Fibroblast of lung (primary cell): ENCODE measurements around the gene FAM174B. TPM values are rescaled to one million over a fixed set of nuclear protein-coding genes. Genes with fewer than 3 reads are reported as not detected.

ENCODE experiments used
- DNase-seq, 2 donors: peaks; one replicate each; pipeline versions ENCODE4 v3.0.0 to v3.0.0-alpha.2; 2010; ENCODE audit warnings: low read depth in 2 of 2
- H2AFZ ChIP-seq: 2 replicates; pipeline ENCODE4 v1.5.1; 2012; ENCODE audit warnings: low read length, control low read depth, inconsistent platforms
- H3K27ac ChIP-seq: 2 replicates; pipeline ENCODE4 v1.5.1; 2011; ENCODE audit warnings: low read length, control low read depth; ENCODE audit not compliant: insufficient read depth
- H3K27me3 ChIP-seq: 2 replicates; pipeline ENCODE4 v1.5.1; 2011; ENCODE audit warnings: mild to moderate bottlenecking, low read length; ENCODE audit not compliant: control insufficient read depth, insufficient read depth
- H3K36me3 ChIP-seq: 2 replicates; pipeline ENCODE4 v1.5.1; 2011; ENCODE audit warnings: low read length; ENCODE audit not compliant: control insufficient read depth, insufficient read depth
- H3K4me1 ChIP-seq: 2 replicates; pipeline ENCODE4 v1.5.1; 2011; ENCODE audit warnings: low read length; ENCODE audit not compliant: control insufficient read depth, insufficient read depth; ENCODE audit errors: extremely low read depth
- H3K4me2 ChIP-seq: 2 replicates; pipeline ENCODE4 v1.5.1; 2011; ENCODE audit warnings: low read length, control low read depth; ENCODE audit not compliant: insufficient read depth; ENCODE audit errors: extremely low read depth
- H3K4me3 ChIP-seq, 4 experiments: fragments of 200-600 bp in 1 of 4; sonication (generic) in 1 of 4; replicated peaks in 1 of 4; 2 replicates each; pipeline ENCODE4 v1.5.1; 2011 to 2016; ENCODE audit warnings: low read length in 4 of 4, low read depth in 3 of 4, mild to moderate bottlenecking in 3 of 4, control low read depth in 2 of 4, inconsistent platforms in 1 of 4, mixed read lengths in 1 of 4; ENCODE audit not compliant: insufficient read depth in 1 of 4; ENCODE audit errors: control extremely low read depth in 1 of 4
- H3K79me2 ChIP-seq: 2 replicates; pipeline ENCODE4 v1.5.1; 2012; ENCODE audit warnings: mild to moderate bottlenecking, low read length, inconsistent platforms; ENCODE audit not compliant: control insufficient read depth, insufficient read depth
- H3K9ac ChIP-seq: 2 replicates; pipeline ENCODE4 v1.5.1; 2011; ENCODE audit warnings: mild to moderate bottlenecking, low read length, control low read depth; ENCODE audit not compliant: insufficient read depth
- H3K9me3 ChIP-seq: 2 replicates; pipeline ENCODE4 v1.5.1; 2012; ENCODE audit warnings: low read depth, low read length; ENCODE audit not compliant: control insufficient read depth, insufficient read depth
- H4K20me1 ChIP-seq: 2 replicates; pipeline ENCODE4 v1.5.1; 2011; ENCODE audit warnings: low read length; ENCODE audit not compliant: control insufficient read depth, insufficient read depth; ENCODE audit errors: extremely low read depth
- CTCF ChIP-seq, 2 donors: IDR thresholded peaks in 1 of 2; conservative IDR thresholded peaks in 1 of 2; 1 replicate in 1 of 2; 2 replicates in 1 of 2; pipeline ENCODE4 v1.5.1; 2011 to 2012; ENCODE audit warnings: low read length in 2 of 2, control low read depth in 1 of 2, inconsistent platforms in 1 of 2, low read depth in 1 of 2, mild to moderate bottlenecking in 1 of 2
- EZH2 ChIP-seq: IDR thresholded peaks from 2 replicates; pipeline ENCODE4 v1.5.1; 2012; ENCODE audit warnings: low read length, control low read depth, mild to moderate bottlenecking; ENCODE audit errors: missing control alignments
- polyA plus RNA-seq, 2 donors: library from polyadenylated mRNA; depleted of rRNA in 1 of 2; stranded (reverse) in 1 of 2; unstranded in 1 of 2; fragments of >200 nt; gene quantifications; 2 replicates each; pipeline ENCODE4 v1.2.1, GENCODE V29; 2011 to 2012; ENCODE audit warnings: missing spikeins in 1 of 2
- total RNA-seq: library from RNA; depleted of rRNA; stranded (reverse); fragments of >200 nt; gene quantifications from 2 replicates; pipeline ENCODE4 v1.2.1, GENCODE V29; 2014

FAM174B gene
- total and polyA plus RNA-seq, 2 donors (not counting 1 experiment from before 2014, with no cell fraction given) = 0.87 to 2.8 TPM

- Histone ChIP-seq H3K9me3 (no peaks in the 10 kb centered on the region), H3K27me3 (no peaks in the 10 kb centered on the region), H3K79me2 (no peaks in the 10 kb centered on the region), H4K20me1 (no peaks in the 10 kb centered on the region), H3K4me1 (no peaks in the 10 kb centered on the region), H3K9ac (no peak overlapping the region), H3K4me3 (no peak overlapping the region), H3K36me3 (no peaks in the 10 kb centered on the region), H3K4me2 (no peak overlapping the region), H3K27ac (no peak overlapping the region), H2AFZ (no peak overlapping the region)
- DNase-seq = no peak
- TF ChIP-seq CTCF (conservative IDR thresholded peaks at IDR 0.05 in 1 of 2, IDR thresholded peaks at IDR 0.05 in 1 of 2; ENCODE audit: low read depth in 1 of 2, low read length in 2 of 2) (no peak), EZH2 (no peak)
Measured at GRCh38 chr15:92586966-92587365, 68.6 kb downstream of the FAM174B start.

DNA sequence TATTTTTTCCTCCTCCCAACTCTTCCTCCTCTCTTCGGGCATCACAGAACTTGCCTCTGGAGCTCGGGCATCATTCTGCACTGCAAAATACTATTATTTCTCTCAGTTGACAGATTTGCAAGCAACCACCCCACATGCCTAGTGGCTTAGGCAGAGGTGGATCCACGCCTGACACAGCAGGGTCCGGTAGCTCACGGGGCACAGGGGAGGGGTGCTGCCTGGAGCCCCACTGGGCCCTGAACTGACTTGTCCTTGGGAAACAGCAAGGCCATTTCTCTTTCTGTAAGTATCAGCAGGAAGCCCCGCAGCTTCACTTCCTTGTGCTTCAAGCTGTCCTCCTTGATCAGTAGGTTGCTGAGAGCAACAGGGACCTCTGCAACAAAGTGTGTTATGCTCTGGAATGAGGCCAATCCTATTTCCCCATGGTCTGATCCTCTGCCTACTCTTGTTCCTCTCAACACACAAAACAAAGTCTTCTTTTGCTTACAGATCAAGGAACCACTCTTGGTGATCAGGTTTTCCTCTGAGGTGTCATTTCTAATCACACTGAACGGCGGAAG is 69.1 kb downstream of the FAM174B start:
- Histone ChIP-seq H3K27me3 (no peaks in the 10 kb centered on the region), H3K4me3 (no peak overlapping the region), H3K4me1 (no peaks in the 10 kb centered on the region), H2AFZ (no peak overlapping the region), H3K4me2 (no peak overlapping the region), H3K9ac (no peak overlapping the region), H4K20me1 (no peaks in the 10 kb centered on the region), H3K27ac (no peak overlapping the region), H3K9me3 (no peaks in the 10 kb centered on the region), H3K79me2 (no peaks in the 10 kb centered on the region), H3K36me3 (no peaks in the 10 kb centered on the region)
- TF ChIP-seq CTCF (conservative IDR thresholded peaks at IDR 0.05 in 1 of 2, IDR thresholded peaks at IDR 0.05 in 1 of 2; ENCODE audit: low read depth in 1 of 2, low read length in 2 of 2) (no peak), EZH2 (no peak)
- DNase-seq = no peak

DNA sequence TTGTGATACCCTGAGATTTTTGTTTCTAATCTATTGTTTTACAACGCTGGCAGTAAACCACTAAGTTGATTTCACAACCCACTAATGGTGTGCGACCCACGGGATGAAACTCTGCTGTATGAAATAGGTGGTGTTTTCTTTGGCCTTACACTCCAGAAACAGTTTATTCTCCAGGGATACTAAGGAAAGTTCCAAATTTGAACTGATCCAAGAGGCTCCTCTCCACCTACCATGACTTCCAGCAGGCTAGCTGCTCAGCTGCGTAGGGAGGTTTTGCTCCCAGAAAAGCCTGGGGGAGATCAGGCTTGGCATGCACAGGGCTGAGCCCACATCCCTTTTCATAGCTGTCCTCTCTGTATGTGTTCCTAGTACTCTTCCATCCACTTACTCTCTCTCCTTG is 71.5 kb downstream of the FAM174B start:
- no peak overlapping the region for H3K4me2 ChIP-seq
- H3K36me3 ChIP-seq = no peaks in the 10 kb centered on the region
- no peaks in the 10 kb centered on the region for H3K27me3 ChIP-seq
- no peaks in the 10 kb centered on the region for H3K9me3 ChIP-seq
- H3K4me3 ChIP-seq = no peak overlapping the region
- no peaks in the 10 kb centered on the region for H3K79me2 ChIP-seq
- no peaks in the 10 kb centered on the region for H4K20me1 ChIP-seq
- H3K4me1 ChIP-seq = no peaks in the 10 kb centered on the region
- H3K9ac ChIP-seq = no peak overlapping the region
- TF ChIP-seq CTCF (conservative IDR thresholded peaks at IDR 0.05 in 1 of 2, IDR thresholded peaks at IDR 0.05 in 1 of 2; ENCODE audit: low read depth in 1 of 2, low read length in 2 of 2) = no peak
- no peak for TF ChIP-seq EZH2
- H3K27ac ChIP-seq = no peak overlapping the region
- H2AFZ ChIP-seq = no peak overlapping the region
- no peak for DNase-seq
